ENCODE results near the gene HCRTR1. TPM values are rescaled to one million over a fixed set of nuclear protein-coding genes. Genes with fewer than 3 reads are reported as not detected.

The HCRTR1 gene
- total and polyA plus RNA-seq, 2 of the 8 experiments (the other 6 are each of a cell fraction or from before 2014, with no cell fraction given) = 0.35 to 0.39 TPM

DNA sequence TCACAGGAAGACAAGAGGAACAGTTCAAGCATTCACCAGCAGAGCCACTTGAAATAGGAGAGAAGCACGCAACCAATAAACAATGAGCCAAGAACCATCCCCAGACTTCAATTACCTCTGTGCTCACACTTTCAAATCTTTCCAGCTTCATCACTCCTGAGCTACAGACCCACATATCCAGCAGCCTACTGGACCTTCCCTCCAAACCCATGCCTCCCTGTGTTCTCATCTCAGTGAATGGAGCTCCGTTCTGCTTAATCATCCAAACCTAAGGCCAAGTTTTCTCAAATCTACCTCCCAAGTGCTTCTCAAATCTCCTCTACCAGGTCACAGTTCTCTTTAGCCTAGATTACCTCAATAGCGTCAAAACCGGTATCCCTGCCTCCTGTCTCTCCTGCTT lies 23.5 kb downstream of the HCRTR1 start (continued):
- TF ChIP-seq, protein P1, sequence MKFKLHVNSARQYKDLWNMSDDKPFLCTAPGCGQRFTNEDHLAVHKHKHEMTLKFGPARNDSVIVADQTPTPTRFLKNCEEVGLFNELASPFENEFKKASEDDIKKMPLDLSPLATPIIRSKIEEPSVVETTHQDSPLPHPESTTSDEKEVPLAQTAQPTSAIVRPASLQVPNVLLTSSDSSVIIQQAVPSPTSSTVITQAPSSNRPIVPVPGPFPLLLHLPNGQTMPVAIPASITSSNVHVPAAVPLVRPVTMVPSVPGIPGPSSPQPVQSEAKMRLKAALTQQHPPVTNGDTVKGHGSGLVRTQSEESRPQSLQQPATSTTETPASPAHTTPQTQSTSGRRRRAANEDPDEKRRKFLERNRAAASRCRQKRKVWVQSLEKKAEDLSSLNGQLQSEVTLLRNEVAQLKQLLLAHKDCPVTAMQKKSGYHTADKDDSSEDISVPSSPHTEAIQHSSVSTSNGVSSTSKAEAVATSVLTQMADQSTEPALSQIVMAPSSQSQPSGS (IDR thresholded peaks at IDR 0.05; ENCODE audit: low read length) = no peak
- no peak for TF ChIP-seq EP300 (IDR thresholded peaks at IDR 0.05; ENCODE audit: borderline replicate concordance in 1 of 2, low read depth in 2 of 2, low read length in 2 of 2)
- no peak for TF ChIP-seq CEBPB (IDR thresholded peaks at IDR 0.05; ENCODE audit: low read depth, low read length)
- no peak for TF ChIP-seq HDAC6 (IDR thresholded peaks at IDR 0.05; ENCODE audit: low read depth, low read length)
